Measurements from ENCODE around the gene VWA8. TPM values are rescaled to one million over a fixed set of nuclear protein-coding genes. Genes with fewer than 3 reads are reported as not detected.
"Not testable (repeated sequence)": the region's sequence is repeated elsewhere in the genome, so short reads cannot be mapped to it uniquely, and the experiment has no call there.

The VWA8 gene
- total RNA-seq, 1 donor from 2014 or later: 15.8 TPM

GRCh38 chr13:41928323-41928722 lies 32.6 kb downstream of the VWA8 start:
- TF ChIP-seq CTCF (IDR thresholded peaks at IDR 0.05): no peak
- H3K27me3 Mint-ChIP-seq (ENCODE audit: unreplicated experiment): no peaks in the 10 kb centered on the region
- peaks cover 26% of the 10 kb centered on the region for H3K36me3 Mint-ChIP-seq (ENCODE audit: unreplicated experiment)
- peak overlapping the region; percentile 43 for H3K27ac Mint-ChIP-seq (ENCODE audit: unreplicated experiment)
- no peak for DNase-seq (ENCODE audit: extremely low spot score, unreplicated experiment)
- H3K4me1 Mint-ChIP-seq (ENCODE audit: unreplicated experiment): peaks cover 10% of the 10 kb centered on the region
- H3K9me3 Mint-ChIP-seq (ENCODE audit: unreplicated experiment): peaks cover 26% of the 10 kb centered on the region
- peak overlapping the region; percentile 1 for H3K4me3 Mint-ChIP-seq (ENCODE audit: unreplicated experiment)

GRCh38 chr13:41925014-41925413 lies 35.9 kb downstream of the VWA8 start:
- Mint-ChIP-seq H3K27me3 (ENCODE audit: unreplicated experiment) (no peaks in the 10 kb centered on the region), H3K9me3 (ENCODE audit: unreplicated experiment) (peaks cover 24% of the 10 kb centered on the region), H3K4me1 (ENCODE audit: unreplicated experiment) (peaks cover 12% of the 10 kb centered on the region), H3K4me3 (ENCODE audit: unreplicated experiment) (no peak overlapping the region), H3K27ac (ENCODE audit: unreplicated experiment) (no peak overlapping the region), H3K36me3 (ENCODE audit: unreplicated experiment) (peaks cover 23% of the 10 kb centered on the region)
- DNase-seq (ENCODE audit: extremely low spot score, unreplicated experiment): no peak
- TF ChIP-seq CTCF (IDR thresholded peaks at IDR 0.05): no peak

- not testable (repeated sequence) for H3K27ac Mint-ChIP-seq (ENCODE audit: unreplicated experiment); H3K4me3 Mint-ChIP-seq (ENCODE audit: unreplicated experiment); DNase-seq (ENCODE audit: extremely low spot score, unreplicated experiment); H3K27me3 Mint-ChIP-seq (ENCODE audit: unreplicated experiment)
- Mint-ChIP-seq H3K36me3 (ENCODE audit: unreplicated experiment) (peaks cover 23% of the 10 kb centered on the region), H3K4me1 (ENCODE audit: unreplicated experiment) (peaks cover 14% of the 10 kb centered on the region), H3K9me3 (ENCODE audit: unreplicated experiment) (peaks cover 24% of the 10 kb centered on the region)
These were observed 38.0 kb downstream of the VWA8 start for GRCh38 chr13:41922894-41923293.

- no peak for DNase-seq (ENCODE audit: extremely low spot score, unreplicated experiment)
- Mint-ChIP-seq H3K27me3 (ENCODE audit: unreplicated experiment) (no peaks in the 10 kb centered on the region), H3K4me1 (ENCODE audit: unreplicated experiment) (peaks cover 40% of the 10 kb centered on the region), H3K9me3 (ENCODE audit: unreplicated experiment) (peaks cover 13% of the 10 kb centered on the region), H3K36me3 (ENCODE audit: unreplicated experiment) (peaks cover 12% of the 10 kb centered on the region), H3K4me3 (ENCODE audit: unreplicated experiment) (no peak overlapping the region), H3K27ac (ENCODE audit: unreplicated experiment) (no peak overlapping the region)
- no peak for TF ChIP-seq CTCF (IDR thresholded peaks at IDR 0.05)
These were observed 41.0 kb downstream of the VWA8 start for GRCh38 chr13:41919741-41920487.

GRCh38 chr13:41919031-41919740 lies 41.7 kb downstream of the VWA8 start:
- H3K9me3 Mint-ChIP-seq (ENCODE audit: unreplicated experiment): peaks cover 9% of the 10 kb centered on the region
- no peak overlapping the region for H3K4me3 Mint-ChIP-seq (ENCODE audit: unreplicated experiment)
- H3K27me3 Mint-ChIP-seq (ENCODE audit: unreplicated experiment): no peaks in the 10 kb centered on the region
- H3K27ac Mint-ChIP-seq (ENCODE audit: unreplicated experiment): no peak overlapping the region
- no peak for TF ChIP-seq CTCF (IDR thresholded peaks at IDR 0.05)
- no peak for DNase-seq (ENCODE audit: extremely low spot score, unreplicated experiment)
- peaks cover 8% of the 10 kb centered on the region for H3K36me3 Mint-ChIP-seq (ENCODE audit: unreplicated experiment)
- H3K4me1 Mint-ChIP-seq (ENCODE audit: unreplicated experiment): peaks cover 48% of the 10 kb centered on the region
